Measurements from ENCODE around the gene RSPH10B.

DNA sequence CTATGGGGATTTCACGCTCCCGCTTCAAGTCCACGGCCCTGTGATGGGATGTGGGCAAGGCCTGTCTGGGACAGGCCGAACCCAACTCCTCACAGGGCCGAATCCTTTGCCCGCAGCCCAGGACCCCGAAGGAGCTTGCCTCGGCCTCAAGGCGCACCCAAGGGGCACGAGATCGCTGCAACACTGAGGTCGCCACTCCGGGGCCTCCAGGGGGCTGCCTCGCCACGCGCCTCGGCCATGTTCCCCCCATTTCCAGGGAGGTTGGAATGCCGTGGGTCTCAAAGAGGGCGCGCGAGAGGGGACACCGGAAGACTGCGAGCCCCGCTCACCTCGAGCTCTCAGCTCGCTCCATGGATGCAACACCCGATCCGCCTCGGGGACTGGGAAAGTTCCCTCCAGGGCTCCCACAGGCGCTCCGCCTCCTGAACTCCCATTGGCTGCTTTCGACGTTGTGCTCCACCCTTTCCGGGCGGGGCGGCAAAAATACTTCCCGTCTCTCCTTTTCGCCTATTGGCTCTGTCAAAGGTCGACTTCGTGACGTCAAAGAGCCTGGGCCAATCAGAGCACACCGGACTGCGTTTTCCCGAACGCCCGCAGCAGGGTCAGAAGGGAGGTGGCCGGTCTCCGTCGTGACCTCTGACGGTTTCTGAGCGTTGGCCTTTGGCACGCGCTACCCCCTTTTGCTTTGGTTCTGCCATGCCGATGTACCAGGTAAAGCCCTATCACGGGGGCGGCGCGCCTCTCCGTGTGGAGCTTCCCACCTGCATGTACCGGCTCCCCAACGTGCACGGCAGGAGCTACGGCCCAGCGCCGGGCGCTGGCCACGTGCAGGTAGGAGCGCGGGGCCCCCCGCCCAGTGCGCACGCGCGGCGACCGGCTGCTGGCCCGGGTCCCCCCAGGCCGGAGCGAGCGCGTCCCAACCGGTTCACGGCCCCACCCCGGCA lies 38.5 kb upstream of the RSPH10B start, which contains the start of the genes AIMP2 and PMS2:
- TF ChIP-seq, protein P1, sequence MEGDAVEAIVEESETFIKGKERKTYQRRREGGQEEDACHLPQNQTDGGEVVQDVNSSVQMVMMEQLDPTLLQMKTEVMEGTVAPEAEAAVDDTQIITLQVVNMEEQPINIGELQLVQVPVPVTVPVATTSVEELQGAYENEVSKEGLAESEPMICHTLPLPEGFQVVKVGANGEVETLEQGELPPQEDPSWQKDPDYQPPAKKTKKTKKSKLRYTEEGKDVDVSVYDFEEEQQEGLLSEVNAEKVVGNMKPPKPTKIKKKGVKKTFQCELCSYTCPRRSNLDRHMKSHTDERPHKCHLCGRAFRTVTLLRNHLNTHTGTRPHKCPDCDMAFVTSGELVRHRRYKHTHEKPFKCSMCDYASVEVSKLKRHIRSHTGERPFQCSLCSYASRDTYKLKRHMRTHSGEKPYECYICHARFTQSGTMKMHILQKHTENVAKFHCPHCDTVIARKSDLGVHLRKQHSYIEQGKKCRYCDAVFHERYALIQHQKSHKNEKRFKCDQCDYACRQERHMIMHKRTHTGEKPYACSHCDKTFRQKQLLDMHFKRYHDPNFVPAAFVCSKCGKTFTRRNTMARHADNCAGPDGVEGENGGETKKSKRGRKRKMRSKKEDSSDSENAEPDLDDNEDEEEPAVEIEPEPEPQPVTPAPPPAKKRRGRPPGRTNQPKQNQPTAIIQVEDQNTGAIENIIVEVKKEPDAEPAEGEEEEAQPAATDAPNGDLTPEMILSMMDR (IDR thresholded peaks at IDR 0.05), result no peak
- TF ChIP-seq POLR2A (IDR thresholded peaks at IDR 0.05) (no peak), POLR2AphosphoS5 (IDR thresholded peaks at IDR 0.05) (peak in 2 of 3 donors; percentile 61 to 80)
